ENCODE measurements around the gene CHKA. TPM values are rescaled to one million over a fixed set of nuclear protein-coding genes. Genes with fewer than 3 reads are reported as not detected.

Gene CHKA
- total and polyA plus RNA-seq, 2 donors from 2014 or later: 23.2 to 26.3 TPM

GRCh38 chr11:68080860-68081259 is 40.3 kb downstream of the CHKA start:
- FAIRE-seq (no peak), DNase-seq (no peak)
- TF ChIP-seq, protein P1, sequence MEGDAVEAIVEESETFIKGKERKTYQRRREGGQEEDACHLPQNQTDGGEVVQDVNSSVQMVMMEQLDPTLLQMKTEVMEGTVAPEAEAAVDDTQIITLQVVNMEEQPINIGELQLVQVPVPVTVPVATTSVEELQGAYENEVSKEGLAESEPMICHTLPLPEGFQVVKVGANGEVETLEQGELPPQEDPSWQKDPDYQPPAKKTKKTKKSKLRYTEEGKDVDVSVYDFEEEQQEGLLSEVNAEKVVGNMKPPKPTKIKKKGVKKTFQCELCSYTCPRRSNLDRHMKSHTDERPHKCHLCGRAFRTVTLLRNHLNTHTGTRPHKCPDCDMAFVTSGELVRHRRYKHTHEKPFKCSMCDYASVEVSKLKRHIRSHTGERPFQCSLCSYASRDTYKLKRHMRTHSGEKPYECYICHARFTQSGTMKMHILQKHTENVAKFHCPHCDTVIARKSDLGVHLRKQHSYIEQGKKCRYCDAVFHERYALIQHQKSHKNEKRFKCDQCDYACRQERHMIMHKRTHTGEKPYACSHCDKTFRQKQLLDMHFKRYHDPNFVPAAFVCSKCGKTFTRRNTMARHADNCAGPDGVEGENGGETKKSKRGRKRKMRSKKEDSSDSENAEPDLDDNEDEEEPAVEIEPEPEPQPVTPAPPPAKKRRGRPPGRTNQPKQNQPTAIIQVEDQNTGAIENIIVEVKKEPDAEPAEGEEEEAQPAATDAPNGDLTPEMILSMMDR (IDR thresholded peaks at IDR 0.05; ENCODE audit: borderline replicate concordance, extremely low read depth, insufficient read depth): no peak
- H3K36me3 ChIP-seq (ENCODE audit: control insufficient read depth in 2 of 3, insufficient read depth in 3 of 3, low read length in 3 of 3): peaks cover 0 to 5% (median 0%) of the 10 kb centered on the region in 3 donors
- H3K9me3 ChIP-seq (ENCODE audit: control insufficient read depth in 2 of 3, insufficient read depth in 1 of 3, low read length in 3 of 3): no peaks in the 10 kb centered on the region
- no peak overlapping the region for H3K27ac ChIP-seq (ENCODE audit: low read depth in 2 of 2, low read length in 2 of 2)
- intact Hi-C loops (cut with DNase I): no loop called here
- H3K4me1 ChIP-seq (ENCODE audit: control insufficient read depth in 2 of 3, insufficient read depth in 2 of 3, low read depth in 1 of 3, low read length in 3 of 3): peaks cover 0 to 2% (median 0%) of the 10 kb centered on the region in 3 donors
- H3K9ac ChIP-seq (ENCODE audit: low read length in 3 of 3): no peak overlapping the region
- no peak overlapping the region for H3K4me3 ChIP-seq (ENCODE audit: low read length in 3 of 3)
- no peaks in the 10 kb centered on the region for H3K27me3 ChIP-seq (ENCODE audit: control insufficient read depth, insufficient read depth, low read length)

- Histone ChIP-seq H3K27ac (ENCODE audit: low read depth in 2 of 2, low read length in 2 of 2) (no peak overlapping the region), H3K9ac (ENCODE audit: low read length in 3 of 3) (no peak overlapping the region), H3K36me3 (ENCODE audit: control insufficient read depth in 2 of 3, insufficient read depth in 3 of 3, low read length in 3 of 3) (peaks cover 0 to 13% (median 8%) of the 10 kb centered on the region in 3 donors), H3K4me3 (ENCODE audit: low read length in 3 of 3) (no peak overlapping the region), H3K27me3 (ENCODE audit: control insufficient read depth, insufficient read depth, low read length) (no peaks in the 10 kb centered on the region), H3K9me3 (ENCODE audit: control insufficient read depth in 2 of 3, insufficient read depth in 1 of 3, low read length in 3 of 3) (no peaks in the 10 kb centered on the region), H3K4me1 (ENCODE audit: control insufficient read depth in 2 of 3, insufficient read depth in 2 of 3, low read depth in 1 of 3, low read length in 3 of 3) (peaks cover 0 to 2% (median 0%) of the 10 kb centered on the region in 3 donors)
- TF ChIP-seq, protein P1 (IDR thresholded peaks at IDR 0.05; ENCODE audit: borderline replicate concordance, extremely low read depth, insufficient read depth): no peak
- intact Hi-C loops (cut with DNase I): no loop called here
- DNase-seq: peak in 3 of 5 donors; percentile 17 to 59 (median 43)
- FAIRE-seq: no peak
Observed at GRCh38 chr11:68077617-68078582, 43.3 kb downstream of the CHKA start.

DNA sequence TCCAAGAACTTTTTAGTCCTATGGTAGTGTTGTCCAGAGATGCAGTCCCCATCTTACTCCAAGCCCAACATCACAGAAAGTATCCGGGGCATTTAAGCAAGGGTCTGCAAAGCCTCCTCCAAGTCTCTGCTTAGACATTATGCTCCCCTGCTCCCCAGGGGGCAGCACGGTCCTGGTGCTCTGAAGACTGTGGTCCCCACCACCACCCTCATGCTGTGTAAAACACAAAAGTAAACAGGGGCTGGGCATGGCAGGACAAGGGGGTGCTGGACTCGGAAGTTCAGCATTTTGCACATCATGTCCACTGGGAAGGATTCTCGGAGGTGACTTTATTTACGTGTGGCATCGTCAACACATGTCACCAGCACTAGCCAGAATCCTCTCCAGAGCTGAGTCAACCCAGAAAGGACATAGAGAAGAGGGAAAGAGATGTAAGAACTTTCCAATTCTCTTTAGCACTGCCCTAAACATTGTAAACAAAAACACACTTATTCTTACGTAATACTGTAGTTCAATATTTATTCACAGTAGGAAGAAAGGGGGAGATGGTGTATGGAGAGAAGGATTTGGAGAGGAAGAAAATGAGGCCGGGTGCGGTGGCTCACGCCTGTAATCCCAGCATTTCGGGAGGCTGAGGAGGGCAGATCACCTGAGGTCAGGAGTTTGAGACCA is 44.7 kb downstream of the CHKA start:
- Histone ChIP-seq H3K9me3 (ENCODE audit: control insufficient read depth in 2 of 3, insufficient read depth in 1 of 3, low read length in 3 of 3) (no peaks in the 10 kb centered on the region), H3K36me3 (ENCODE audit: control insufficient read depth in 2 of 3, insufficient read depth in 3 of 3, low read length in 3 of 3) (peaks cover 0 to 24% (median 11%) of the 10 kb centered on the region in 3 donors), H3K27ac (ENCODE audit: low read depth in 2 of 2, low read length in 2 of 2) (no peak overlapping the region), H3K4me3 (ENCODE audit: low read length in 3 of 3) (no peak overlapping the region), H3K9ac (ENCODE audit: low read length in 3 of 3) (no peak overlapping the region), H3K27me3 (ENCODE audit: control insufficient read depth, insufficient read depth, low read length) (no peaks in the 10 kb centered on the region), H3K4me1 (ENCODE audit: control insufficient read depth in 2 of 3, insufficient read depth in 2 of 3, low read depth in 1 of 3, low read length in 3 of 3) (peaks cover 0 to 2% (median 0%) of the 10 kb centered on the region in 3 donors)
- intact Hi-C loops (cut with DNase I): no loop called here
- DNase-seq (no peak), FAIRE-seq (no peak)
- TF ChIP-seq, protein P1 (IDR thresholded peaks at IDR 0.05; ENCODE audit: borderline replicate concordance, extremely low read depth, insufficient read depth): peak; percentile 29
